GM23248 (cell line): Measurements from ENCODE around the gene DTNB. TPM values are rescaled to one million over a fixed set of nuclear protein-coding genes. Genes with fewer than 3 reads are reported as not detected.

Experiments
- DNase-seq: peaks from one replicate; pipeline ENCODE4 v3.0.0-alpha.2; 2015
- H2AFZ ChIP-seq: fragments of 200-600 bp; sonication (generic); 2 replicates; pipeline ENCODE4 v1.6.1; 2016; ENCODE audit warnings: antibody characterized with exemption
- H3F3A ChIP-seq: fragments of 200-600 bp; sonication (generic); 2 replicates; pipeline ENCODE4 v1.6.1; 2016; ENCODE audit warnings: mild to moderate bottlenecking, antibody characterized with exemption, mixed run types; ENCODE audit not compliant: insufficient read depth
- H3K27ac ChIP-seq: fragments of 200-600 bp; sonication (generic); 2 replicates; pipeline ENCODE4 v1.5.1; 2016; ENCODE audit warnings: mild to moderate bottlenecking
- H3K27me3 ChIP-seq: fragments of 200-600 bp; sonication (generic); replicated peaks from 2 replicates; pipeline ENCODE4 v1.6.1; 2016; ENCODE audit warnings: mild to moderate bottlenecking; ENCODE audit not compliant: insufficient read depth
- H3K36me3 ChIP-seq: fragments of 200-600 bp; sonication (generic); 2 replicates; pipeline ENCODE4 v1.6.1; 2016; ENCODE audit warnings: low read depth, mild to moderate bottlenecking
- H3K4me1 ChIP-seq: fragments of 200-600 bp; sonication (generic); 2 replicates; pipeline ENCODE4 v1.6.1; 2016; ENCODE audit warnings: mild to moderate bottlenecking; ENCODE audit not compliant: insufficient read depth
- H3K4me2 ChIP-seq: fragments of 200-600 bp; sonication (generic); one replicate; pipeline ENCODE4 v1.6.1; 2016; ENCODE audit warnings: mild to moderate bottlenecking; ENCODE audit not compliant: unreplicated experiment
- H3K4me3 ChIP-seq: fragments of 200-600 bp; sonication (generic); 2 replicates; pipeline ENCODE4 v1.5.1; 2016; ENCODE audit warnings: mild to moderate bottlenecking
- H3K79me2 ChIP-seq: fragments of 200-600 bp; sonication (generic); 2 replicates; pipeline ENCODE4 v1.6.1; 2016; ENCODE audit warnings: mild to moderate bottlenecking; ENCODE audit not compliant: insufficient read depth
- H3K9ac ChIP-seq: fragments of 200-600 bp; sonication (generic); 2 replicates; pipeline ENCODE4 v1.6.1; 2016; ENCODE audit warnings: mild to moderate bottlenecking
- H3K9me2 ChIP-seq: fragments of 200-600 bp; sonication (generic); 2 replicates; pipeline ENCODE4 v1.6.1; 2016; ENCODE audit warnings: mixed run types, mild to moderate bottlenecking, moderate library complexity; ENCODE audit not compliant: insufficient read depth
- H3K9me3 ChIP-seq: fragments of 200-600 bp; sonication (generic); one replicate; pipeline ENCODE4 v1.6.1; 2017; ENCODE audit warnings: low read depth
- H4K20me1 ChIP-seq: fragments of 200-600 bp; sonication (generic); 2 replicates; pipeline ENCODE4 v1.6.0; 2016; ENCODE audit not compliant: insufficient read depth
- EZH2 ChIP-seq: fragments of 200-600 bp; sonication (generic); IDR thresholded peaks from 2 replicates; pipeline ENCODE4 v1.6.1; 2018; ENCODE audit warnings: antibody characterized with exemption, mild to moderate bottlenecking; ENCODE audit not compliant: insufficient read depth, poor library complexity, severe bottlenecking
- EZH2phosphoT487 ChIP-seq: fragments of 200-600 bp; sonication (generic); IDR thresholded peaks from 2 replicates; pipeline ENCODE4 v1.6.1; 2018; ENCODE audit warnings: antibody characterized with exemption, moderate library complexity, mild to moderate bottlenecking, low read depth; ENCODE audit not compliant: insufficient read depth
- WGBS, 2 experiments: methylation state at CpG; one replicate each; pipeline ENCODE4 v1.1.6; 2015 to 2017; ENCODE audit warnings: low lambda C conversion rate in 2 of 2, low coverage in 1 of 2; ENCODE audit errors: missing lambda C conversion rate in 2 of 2; 5-methylcytosine and 5-hydroxymethylcytosine counted together
- in situ Hi-C: fragments of 300-500 bp; cut with MboI; formaldehyde crosslinking; loops from 2 replicates; pipeline ENCODE4 v1.15.0; 2020
- polyA plus RNA-seq: library from polyadenylated mRNA; unstranded; fragments of >200 nt; fragmentation: Nextera tagmentation; extraction: Ambion mirVana; gene quantifications from 2 replicates; pipeline ENCODE4 v1.2.1, GENCODE V29; 2016
- total RNA-seq: library from RNA; depleted of rRNA; stranded (reverse); fragments of >200 nt; shearing (Covaris generic); gene quantifications from 2 replicates; pipeline ENCODE4 v1.2.3, GENCODE V29; 2014

DTNB gene
- total and polyA plus RNA-seq, 2 experiments from 2014 or later, result 1.1 to 4.0 TPM

- Histone ChIP-seq H3K9me3 (no peaks in the 10 kb centered on the region), H3F3A (peaks cover 8% of the 10 kb centered on the region; the same call in 1 of the 2 replicates), H3K9me2 (no peaks in the 10 kb centered on the region), H3K79me2 (no peaks in the 10 kb centered on the region), H3K4me3 (no peak overlapping the region), H2AFZ (no peak overlapping the region), H3K9ac (no peak overlapping the region), H3K27ac (no peak overlapping the region), H3K4me2 (no peak overlapping the region), H3K27me3 (no peaks in the 10 kb centered on the region), H3K36me3 (no peaks in the 10 kb centered on the region), H3K4me1 (peaks cover 13% of the 10 kb centered on the region), H4K20me1 (no peaks in the 10 kb centered on the region)
- in situ Hi-C loops, result no loop called here
- TF ChIP-seq EZH2, result no peak
- no peak for TF ChIP-seq EZH2phosphoT487
- DNase-seq, result no peak
- 71 to 77% methylated on average over 3 of the region's 3 CpGs for WGBS, 2 experiments
Measured at GRCh38 chr2:25512707-25513106, 160.7 kb downstream of the DTNB start.

GRCh38 chr2:25506226-25506625, 167.2 kb downstream of the DTNB start:
- no peaks in the 10 kb centered on the region for H3K9me3 ChIP-seq
- TF ChIP-seq EZH2 (no peak), EZH2phosphoT487 (no peak)
- no peak overlapping the region for H3K4me3 ChIP-seq
- no peaks in the 10 kb centered on the region for H3K9me2 ChIP-seq
- no peak overlapping the region for H2AFZ ChIP-seq
- DNase-seq, result no peak
- 88 to 93% methylated on average over 3 of the region's 3 CpGs for WGBS, 2 experiments
- no peaks in the 10 kb centered on the region for H3K27me3 ChIP-seq
- H3K79me2 ChIP-seq, result no peaks in the 10 kb centered on the region
- H3K4me1 ChIP-seq, result no peaks in the 10 kb centered on the region
- H4K20me1 ChIP-seq, result no peaks in the 10 kb centered on the region
- H3K4me2 ChIP-seq, result no peak overlapping the region
- in situ Hi-C loops, result no loop called here
- no peaks in the 10 kb centered on the region for H3F3A ChIP-seq
- no peak overlapping the region for H3K9ac ChIP-seq
- H3K36me3 ChIP-seq, result no peaks in the 10 kb centered on the region
- no peak overlapping the region for H3K27ac ChIP-seq

GRCh38 chr2:25505622-25506021, 167.8 kb downstream of the DTNB start:
- Histone ChIP-seq H3K4me3 (no peak overlapping the region), H3K9me2 (no peaks in the 10 kb centered on the region), H3K79me2 (no peaks in the 10 kb centered on the region), H2AFZ (no peak overlapping the region), H3K4me1 (no peaks in the 10 kb centered on the region), H3K36me3 (no peaks in the 10 kb centered on the region), H3K27ac (no peak overlapping the region), H3F3A (no peaks in the 10 kb centered on the region), H4K20me1 (no peaks in the 10 kb centered on the region), H3K9me3 (no peaks in the 10 kb centered on the region), H3K27me3 (no peaks in the 10 kb centered on the region), H3K4me2 (no peak overlapping the region), H3K9ac (no peak overlapping the region)
- no peak for TF ChIP-seq EZH2phosphoT487
- WGBS, 2 experiments, result 49 to 55% methylated on average over 2 of the region's 2 CpGs
- peak; percentile 59 for DNase-seq
- in situ Hi-C loops, result no loop called here

- 77 to 86% methylated on average over 3 of the region's 3 CpGs for WGBS, 2 experiments
- H2AFZ ChIP-seq, result no peak overlapping the region
- in situ Hi-C loops, result no loop called here
Measured at GRCh38 chr2:25505182-25505581, 168.2 kb downstream of the DTNB start.

GRCh38 chr2:25504266-25504665, 169.1 kb downstream of the DTNB start:
- Histone ChIP-seq H3F3A (no peaks in the 10 kb centered on the region), H2AFZ (no peak overlapping the region), H3K4me1 (no peaks in the 10 kb centered on the region), H3K9ac (no peak overlapping the region), H3K4me3 (no peak overlapping the region), H3K27ac (no peak overlapping the region), H3K36me3 (no peaks in the 10 kb centered on the region), H3K79me2 (no peaks in the 10 kb centered on the region), H3K27me3 (no peaks in the 10 kb centered on the region), H3K9me2 (no peaks in the 10 kb centered on the region), H4K20me1 (no peaks in the 10 kb centered on the region), H3K9me3 (no peaks in the 10 kb centered on the region), H3K4me2 (no peak overlapping the region)
- no peak for DNase-seq
- WGBS, 2 experiments, result 79 to 94% methylated on average over 2 of the region's 2 CpGs
- in situ Hi-C loops, result no loop called here
- no peak for TF ChIP-seq EZH2phosphoT487
- TF ChIP-seq EZH2, result no peak

More at GRCh38 chr2:25505182-25505581, 168.2 kb downstream of the DTNB start:
- Histone ChIP-seq H3K4me2 (no peak overlapping the region), H3K9ac (no peak overlapping the region), H3K79me2 (no peaks in the 10 kb centered on the region), H3K27me3 (no peaks in the 10 kb centered on the region), H3F3A (no peaks in the 10 kb centered on the region), H4K20me1 (no peaks in the 10 kb centered on the region), H3K4me3 (no peak overlapping the region), H3K4me1 (no peaks in the 10 kb centered on the region), H3K9me3 (no peaks in the 10 kb centered on the region), H3K36me3 (no peaks in the 10 kb centered on the region), H3K27ac (no peak overlapping the region), H3K9me2 (no peaks in the 10 kb centered on the region)
- no peak for TF ChIP-seq EZH2phosphoT487
- no peak for DNase-seq
